Adipose tissue (tissue), 3 donors: ENCODE measurements around the gene CAPN14. TPM values are rescaled to one million over a fixed set of nuclear protein-coding genes. Genes with fewer than 3 reads are reported as not detected.

Experiments used
- H3K27ac ChIP-seq: one replicate; pipeline ENCODE4 v1.5.1; 2013; ENCODE audit warnings: low read depth, low read length
- WGBS, 3 donors: extraction: QIAGEN DNeasy Blood & Tissue Kit; methylation state at CpG; one replicate each; pipeline ENCODE4 v1.1.7; 2013; 5-methylcytosine and 5-hydroxymethylcytosine counted together
- polyA plus RNA-seq, 3 donors: library from polyadenylated mRNA; stranded (reverse); fragments of 200-250 nt; gene quantifications; one replicate each; pipeline ENCODE4 v1.2.3, GENCODE V29; 2013
- donor health status: healthy with polysubstance abuse.
- donor health status: Bipolar disorder and iron deficiency.
- donor health status: healthy.

Gene CAPN14
- polyA plus RNA-seq, 3 donors, result 0.19 TPM; not detected in 2

GRCh38 chr2:31232586-31232985 is 15.3 kb upstream of the CAPN14 start:
- 77 to 82% (median 77%) methylated on average over 4 of the region's 4 CpGs for WGBS, 3 donors

DNA sequence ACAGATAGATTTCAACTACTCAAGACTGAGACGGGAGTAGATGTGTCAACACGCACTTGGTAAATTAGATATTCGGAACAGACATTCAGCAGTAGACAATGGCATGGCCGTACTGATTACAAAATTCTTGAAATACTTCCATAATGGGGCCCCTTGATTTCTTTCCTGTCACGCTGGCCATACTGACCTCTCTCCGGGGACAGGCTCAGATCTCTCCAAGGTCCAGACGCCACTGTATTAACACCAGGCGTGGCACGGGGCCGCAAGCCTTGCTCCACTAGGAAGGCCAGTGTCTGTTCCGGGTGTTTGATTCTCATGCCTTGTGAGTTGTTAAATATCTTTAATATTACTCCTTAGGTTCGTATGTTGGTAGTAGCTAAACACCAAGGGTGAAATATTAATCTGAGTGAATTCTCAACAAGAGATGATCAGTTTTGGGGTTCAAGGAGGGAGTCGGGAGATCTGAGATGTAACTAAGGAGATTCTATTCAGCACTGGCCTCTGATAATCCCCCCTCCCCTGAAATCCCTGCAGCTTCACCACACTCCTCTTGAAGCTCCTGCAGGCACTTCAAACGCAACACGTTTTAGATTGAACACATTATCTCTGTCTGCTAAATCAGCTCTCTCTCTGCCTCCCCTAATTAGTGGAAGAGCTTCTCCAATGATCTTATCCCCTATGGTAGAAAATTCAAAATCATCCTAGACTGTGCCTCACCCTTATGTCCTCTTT is 14.4 kb upstream of the CAPN14 start:
- 54 to 77% (median 73%) methylated on average over 15 of the region's 15 CpGs for WGBS, 3 donors
- H3K27ac ChIP-seq, result no peak overlapping the region

More at GRCh38 chr2:31232586-31232985, 15.3 kb upstream of the CAPN14 start:
- H3K27ac ChIP-seq, result no peak overlapping the region

DNA sequence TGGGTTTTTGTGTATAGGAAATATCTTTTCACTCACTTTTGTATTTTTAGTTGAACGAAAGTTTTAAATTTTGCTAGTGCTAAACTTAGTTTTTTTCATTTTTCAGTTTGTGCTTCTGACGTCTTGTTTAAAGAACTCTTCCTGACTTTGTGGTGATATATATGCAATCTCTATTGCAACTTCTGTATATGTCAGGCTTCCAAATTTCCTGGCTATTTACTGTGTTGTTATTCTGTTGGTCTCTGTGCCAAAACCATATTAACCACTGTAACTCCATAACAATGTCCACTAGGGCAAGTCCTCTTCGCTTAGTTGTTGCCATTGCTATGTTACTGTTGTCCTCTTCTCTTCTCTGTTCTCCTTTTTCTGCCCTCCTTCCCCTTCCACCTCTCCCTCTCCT is 13.4 kb upstream of the CAPN14 start:
- no peak overlapping the region for H3K27ac ChIP-seq
- WGBS, 3 donors, result 68 to 73% (median 72%) methylated on average over 3 of the region's 3 CpGs

GRCh38 chr2:31228717-31229116 is 11.4 kb upstream of the CAPN14 start:
- H3K27ac ChIP-seq, result no peak overlapping the region
- WGBS, 3 donors, result 72 to 87% (median 84%) methylated on average over 3 of the region's 3 CpGs

DNA sequence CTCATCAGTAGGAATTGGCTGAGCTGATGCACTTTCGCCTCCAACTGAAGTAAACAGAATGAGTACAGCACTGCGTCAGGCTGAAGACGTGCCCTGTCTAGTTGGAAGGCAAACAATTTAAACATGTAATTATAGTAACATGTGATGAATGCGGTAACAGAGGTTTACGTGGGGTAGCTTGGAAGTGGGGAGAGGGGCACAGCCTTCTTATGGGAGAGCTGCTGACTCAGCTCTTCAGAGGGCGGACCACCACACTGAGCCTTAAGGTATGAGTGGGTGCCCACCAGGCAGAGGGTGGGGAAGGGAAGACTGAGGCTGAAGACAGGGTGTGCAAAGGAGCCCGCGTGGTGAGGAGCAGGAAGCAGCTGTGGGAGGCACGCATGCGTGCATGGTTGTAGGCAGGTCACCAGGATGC is 10.4 kb upstream of the CAPN14 start:
- WGBS, 3 donors, result 69 to 83% (median 80%) methylated on average over 10 of the region's 10 CpGs
- no peak overlapping the region for H3K27ac ChIP-seq

DNA sequence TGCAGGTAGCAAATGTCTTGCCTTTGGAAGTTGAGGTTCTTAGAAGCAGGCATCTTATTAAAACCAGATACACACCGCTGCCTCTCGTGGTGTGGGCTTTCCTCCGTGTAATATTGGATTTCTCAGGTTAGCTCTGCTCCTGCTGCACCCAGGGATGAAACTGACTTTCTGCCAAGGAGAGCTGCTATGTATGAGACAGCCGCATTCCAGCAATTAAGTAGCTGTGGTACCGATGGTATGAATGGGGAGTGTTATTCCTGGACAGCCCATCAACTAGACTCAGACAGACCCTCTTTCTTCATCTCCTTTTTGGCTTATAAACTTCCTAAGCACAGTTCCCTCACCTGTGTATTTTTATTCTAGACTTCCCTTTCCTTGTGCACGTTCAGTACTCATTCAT is 9.8 kb upstream of the CAPN14 start:
- WGBS, 3 donors, result 44 to 68% (median 60%) methylated on average over 6 of the region's 6 CpGs
- H3K27ac ChIP-seq, result no peak overlapping the region

DNA sequence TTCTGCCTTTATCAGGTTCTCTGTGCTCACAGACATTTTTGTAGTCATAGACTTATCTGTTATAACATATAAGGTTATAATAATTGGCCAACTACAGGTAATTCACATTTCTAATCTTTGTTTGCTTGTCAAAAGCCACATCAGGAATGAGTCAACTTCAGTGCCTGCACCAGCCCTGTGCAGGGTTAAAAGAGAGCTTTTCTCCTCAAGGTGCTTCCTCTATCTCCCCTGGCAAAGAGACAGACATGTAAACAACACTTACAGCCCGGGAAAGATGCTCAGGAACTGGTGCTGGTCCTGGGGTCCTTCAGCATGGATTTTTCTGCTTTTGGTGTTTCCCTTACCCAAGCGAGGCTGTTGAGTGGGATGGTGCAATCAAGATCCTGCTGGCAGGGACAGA is 9.0 kb upstream of the CAPN14 start:
- no peak overlapping the region for H3K27ac ChIP-seq
- WGBS, 3 donors, result 12 to 26% (median 22%) methylated on average over 2 of the region's 2 CpGs

DNA sequence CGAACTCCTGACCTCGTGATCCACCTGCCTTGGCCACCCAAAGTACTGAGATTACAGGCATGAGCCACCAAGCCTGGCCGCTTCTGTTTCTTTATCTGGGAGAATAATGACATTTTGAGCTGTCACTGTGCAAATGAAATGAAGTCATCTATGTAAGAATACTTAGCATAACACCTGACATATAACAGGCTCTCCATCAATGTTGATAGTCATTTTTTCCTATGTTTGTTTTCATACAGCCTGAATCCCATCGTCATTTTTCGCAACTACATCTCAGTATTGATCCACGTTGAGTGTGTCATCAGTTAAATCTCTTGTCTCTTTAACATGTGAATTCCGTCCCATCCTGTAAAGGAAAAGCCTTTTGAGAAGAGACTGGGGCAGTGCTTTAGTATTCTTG is 6.4 kb upstream of the CAPN14 start:
- H3K27ac ChIP-seq, result no peak overlapping the region
- 74 to 90% (median 90%) methylated on average over 7 of the region's 7 CpGs for WGBS, 3 donors

DNA sequence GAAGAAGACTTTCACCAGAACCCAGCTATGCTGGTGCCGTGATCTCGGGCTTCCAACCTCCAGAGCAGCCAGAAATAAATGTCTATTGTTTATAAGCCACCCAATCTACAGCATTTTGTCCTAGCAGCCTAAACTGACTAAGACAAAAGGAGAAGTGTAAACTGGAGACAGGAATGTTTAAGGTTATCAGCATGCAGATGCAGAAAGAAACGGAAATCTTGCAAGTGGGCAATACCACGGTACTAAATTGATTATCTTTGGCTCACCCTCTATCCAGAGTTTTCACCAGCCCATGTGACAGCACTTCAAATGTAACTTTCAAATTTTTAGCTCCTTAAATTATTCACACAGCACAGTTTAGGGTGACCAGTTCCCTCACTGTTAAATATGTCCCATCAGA is 5.7 kb upstream of the CAPN14 start:
- no peak overlapping the region for H3K27ac ChIP-seq
- 56 to 77% (median 70%) methylated on average over 4 of the region's 4 CpGs for WGBS, 3 donors

DNA sequence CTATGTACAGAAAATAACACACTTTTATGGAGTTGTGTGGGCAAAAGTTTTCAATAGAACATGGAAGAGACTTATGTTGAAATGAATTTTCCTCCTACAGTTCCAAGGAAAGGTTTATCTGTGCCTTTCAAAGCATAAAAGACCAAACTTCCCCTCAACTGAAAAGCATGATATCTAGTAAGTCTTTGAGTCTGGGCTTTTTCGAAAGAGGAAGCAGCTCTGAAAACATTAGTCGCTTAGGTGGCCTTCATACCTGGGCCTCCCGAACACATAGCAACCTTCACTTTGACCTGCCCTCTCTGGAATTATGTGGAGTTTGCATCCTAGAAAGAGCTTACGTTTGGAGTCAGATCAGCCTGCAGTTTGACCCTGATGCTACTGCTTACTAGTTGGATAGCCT is 4.8 kb upstream of the CAPN14 start:
- no peak overlapping the region for H3K27ac ChIP-seq
- WGBS, 3 donors, result 53 to 74% (median 63%) methylated on average over 4 of the region's 4 CpGs

DNA sequence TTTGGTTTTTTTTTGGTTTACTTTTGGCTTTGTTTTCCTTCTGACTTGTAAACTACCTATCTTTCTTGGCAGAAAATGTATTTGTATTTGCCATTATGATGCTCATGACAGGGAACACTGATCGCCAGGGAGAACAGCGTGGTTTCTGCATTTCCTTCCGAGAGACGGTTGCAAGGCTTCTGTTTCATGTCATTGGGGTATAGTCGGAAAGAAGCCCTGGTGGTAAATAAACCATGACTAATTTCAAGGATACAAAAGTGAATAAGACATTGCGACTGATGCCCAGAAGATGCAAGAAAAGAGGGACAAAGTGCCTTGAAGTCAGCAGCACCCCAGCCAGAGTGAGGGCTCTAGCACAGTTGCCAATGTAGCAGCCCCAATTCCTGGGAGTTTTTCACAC is 4.2 kb upstream of the CAPN14 start:
- H3K27ac ChIP-seq, result no peak overlapping the region
- WGBS, 3 donors, result 38 to 61% (median 41%) methylated on average over 6 of the region's 6 CpGs

DNA sequence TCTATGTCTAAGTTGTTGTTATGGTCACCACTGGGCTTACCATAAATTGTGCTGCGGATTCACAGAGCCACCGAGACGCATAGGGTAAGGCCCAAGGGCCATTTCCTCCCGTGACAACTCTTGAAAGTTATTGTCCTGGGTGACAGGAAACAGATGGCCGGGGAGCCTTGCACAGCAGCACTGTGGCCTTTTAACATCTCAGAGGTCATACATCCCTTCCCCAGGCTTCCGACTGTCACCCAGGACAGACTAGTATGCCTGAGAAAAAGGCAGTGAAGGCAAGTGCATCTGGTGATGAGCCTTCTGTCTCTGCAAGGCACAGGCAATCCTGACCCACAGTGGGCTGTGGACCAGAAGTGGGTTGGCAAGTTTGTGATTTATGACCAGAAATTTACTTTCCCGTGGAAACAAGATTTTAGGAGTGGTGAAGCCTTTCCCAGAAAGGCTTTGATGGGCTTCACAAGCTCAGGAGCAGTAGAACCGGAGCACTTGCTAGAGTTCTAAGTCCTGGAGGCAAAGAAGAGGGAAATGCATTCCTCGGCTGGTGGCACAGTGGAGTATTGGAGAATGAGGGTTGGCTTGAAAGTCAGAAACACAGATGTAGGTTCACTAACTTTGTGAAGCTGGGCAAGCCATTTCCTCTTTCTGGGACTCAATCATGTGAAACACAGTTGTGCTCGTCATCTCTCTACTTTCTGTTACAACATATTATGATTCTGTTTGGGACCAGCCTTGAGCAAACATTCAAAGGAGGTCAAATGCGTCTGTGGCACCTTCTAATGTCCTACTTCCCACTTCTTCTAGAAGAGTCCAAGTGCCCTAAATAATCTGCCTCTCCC is 2.0 kb upstream of the CAPN14 start:
- no peak overlapping the region for H3K27ac ChIP-seq
- 34 to 51% (median 38%) methylated on average over 11 of the region's 11 CpGs for WGBS, 3 donors

- WGBS, 3 donors, result 55 to 72% (median 60%) methylated on average over 5 of the region's 5 CpGs
- H3K27ac ChIP-seq, result no peak overlapping the region
These were observed 581 bp downstream of the CAPN14 start for GRCh38 chr2:31216734-31217133.

DNA sequence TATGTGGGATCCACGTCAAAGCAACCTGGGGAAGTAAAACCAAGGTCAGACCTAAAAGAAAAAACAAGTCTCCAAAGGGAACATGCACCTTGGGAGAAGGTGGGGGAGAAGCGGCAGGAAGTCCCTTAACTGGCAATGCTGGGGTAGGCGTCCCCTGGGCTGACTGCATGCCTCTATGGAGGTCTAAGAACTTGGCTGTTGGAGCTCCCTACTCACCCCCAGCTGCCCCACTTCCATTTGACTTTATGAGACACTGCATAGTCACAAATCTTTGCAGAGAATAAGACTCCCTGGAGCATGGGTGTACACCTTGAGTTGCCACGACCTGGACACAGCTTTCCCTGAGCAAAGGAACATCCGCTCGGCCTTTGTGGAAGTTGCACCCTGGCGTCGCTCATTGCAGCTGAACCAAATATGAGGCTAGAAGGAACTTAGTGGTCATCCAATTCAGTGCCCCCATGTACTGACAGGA is 2.8 kb downstream of the CAPN14 start:
- 80 to 86% (median 81%) methylated on average over 8 of the region's 8 CpGs for WGBS, 3 donors
- H3K27ac ChIP-seq, result no peak overlapping the region

DNA sequence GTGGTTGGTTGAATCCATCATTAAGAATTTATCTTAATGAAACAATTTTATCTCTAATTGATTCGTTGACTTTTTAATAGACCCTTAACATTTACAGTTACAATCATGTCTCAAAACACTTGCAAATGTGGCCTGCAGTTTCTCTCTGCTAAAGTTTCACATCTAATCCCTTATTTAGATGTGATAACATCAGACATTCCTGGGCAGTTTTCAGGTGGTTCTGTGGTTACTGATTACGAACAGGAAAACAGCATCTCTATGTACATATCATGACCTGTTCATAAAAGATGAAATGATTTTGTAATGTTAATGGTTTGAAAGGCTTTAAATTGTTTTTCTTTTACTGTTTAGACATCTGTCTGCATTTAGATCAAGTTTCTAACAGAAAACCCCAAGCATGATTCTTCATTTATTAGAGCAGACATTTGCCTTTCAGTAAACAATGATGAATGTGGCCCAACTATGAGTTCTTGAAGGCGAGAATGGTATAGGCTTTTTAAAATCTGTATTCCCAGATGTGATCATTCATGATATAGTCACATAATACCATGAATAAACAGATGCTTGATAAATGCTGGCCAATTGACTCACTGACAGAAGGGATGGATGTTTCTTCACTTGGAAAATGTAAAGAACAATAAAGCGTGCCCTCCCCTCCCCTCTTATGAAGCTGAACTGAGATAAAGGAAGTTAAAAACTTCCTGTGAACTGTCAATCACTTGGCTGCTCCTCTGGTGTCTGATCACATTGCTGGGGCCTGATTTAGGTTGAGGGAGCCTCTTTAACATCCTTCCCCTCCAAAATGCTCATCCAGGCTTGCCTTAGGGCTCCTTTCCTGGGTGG is 3.5 kb downstream of the CAPN14 start:
- WGBS, 3 donors, result 19 to 69% (median 65%) methylated on average over 4 of the region's 4 CpGs

GRCh38 chr2:31212659-31213600 is 4.4 kb downstream of the CAPN14 start:
- 62 to 74% (median 71%) methylated on average over 9 of the region's 9 CpGs for WGBS, 3 donors
- no peak overlapping the region for H3K27ac ChIP-seq

More for the DNA sequence above, 3.5 kb downstream of the CAPN14 start:
- no peak overlapping the region for H3K27ac ChIP-seq

- H3K27ac ChIP-seq, result no peak overlapping the region
- WGBS, 3 donors, result 97 to 98% (median 97%) methylated on average over 1 of the region's 1 CpG
These were observed 9.1 kb downstream of the CAPN14 start for GRCh38 chr2:31208240-31208639.

GRCh38 chr2:31207790-31208189 is 9.5 kb downstream of the CAPN14 start:
- H3K27ac ChIP-seq, result no peak overlapping the region
- 33 to 52% (median 46%) methylated on average over 2 of the region's 2 CpGs for WGBS, 3 donors
